ENCODE measurements around the gene SLAMF9. TPM values are rescaled to one million over a fixed set of nuclear protein-coding genes. Genes with fewer than 3 reads are reported as not detected.

SLAMF9 gene
- total RNA-seq, 1 experiment from 2014 or later, result 0.94 TPM

GRCh38 chr1:159947942-159948341, 6.1 kb downstream of the SLAMF9 start:
- Histone ChIP-seq H3K36me3 (ENCODE audit: low read depth) (no peaks in the 10 kb centered on the region), H3K4me1 (replicated peaks; ENCODE audit: insufficient read depth) (peaks cover 40% of the 10 kb centered on the region), H3K27me3 (ENCODE audit: insufficient read depth, low read depth) (no peaks in the 10 kb centered on the region), H3K27ac (no peak overlapping the region), H3K79me2 (ENCODE audit: low read depth) (peaks cover 18% of the 10 kb centered on the region; the same call in 1 of the 2 replicates), H4K20me1 (ENCODE audit: insufficient read depth) (no peaks in the 10 kb centered on the region), H3F3A (ENCODE audit: insufficient read depth, low read depth) (no peaks in the 10 kb centered on the region; the same call in none of the 2 replicates), H3K4me3 (no peak overlapping the region), H3K9me3 (ENCODE audit: insufficient read depth, low read depth) (no peaks in the 10 kb centered on the region), H2AFZ (no peak overlapping the region), H3K4me2 (no peak overlapping the region), H3K9me2 (ENCODE audit: insufficient read depth) (no peaks in the 10 kb centered on the region)
- DNase-seq, result no peak
- ChIA-PET CTCF (no interaction called here), POLR2A (ENCODE audit: unreplicated experiment) (no interaction called here)
- intact Hi-C loops (cut with micrococcal nuclease; ENCODE audit: unreplicated experiment), result loop anchor here (5.0 kb wide), 1 partner anchor 166 kb away; the partner anchor contains the start of gene DUSP23
- no peak for TF ChIP-seq CTCF (conservative IDR thresholded peaks at IDR 0.05)
- TF ChIP-seq EZH2 (IDR thresholded peaks at IDR 0.05; ENCODE audit: low read depth), result no peak
- no TSS peak for BruUV-seq (replicated peaks)

- intact Hi-C loops (cut with micrococcal nuclease; ENCODE audit: unreplicated experiment), result loop anchor here (1.0 to 5.0 kb wide), 2 partner anchors 13 to 164 kb away; partner anchors contain the start of gene DUSP23
- peak overlapping the region; percentile 76; the same call in 1 of the 2 replicates for H3K4me3 ChIP-seq
- no peaks in the 10 kb centered on the region for H3K36me3 ChIP-seq (ENCODE audit: low read depth)
- peaks cover 40% of the 10 kb centered on the region for H3K4me1 ChIP-seq (replicated peaks; ENCODE audit: insufficient read depth)
- CTCF ChIA-PET, result interaction anchor here (0.7 to 1.9 kb wide), 3 partner anchors 13 to 60 kb away, joined by 3 to 20 read pairs (median 4); no protein-coding TSS in a partner anchor
- H3F3A ChIP-seq (ENCODE audit: insufficient read depth, low read depth), result no peaks in the 10 kb centered on the region; the same call in none of the 2 replicates
- TSS peak; percentile 81 for BruUV-seq (replicated peaks)
- no peak overlapping the region for H2AFZ ChIP-seq
- POLR2A ChIA-PET (ENCODE audit: unreplicated experiment), result interaction anchor here (0.6 to 1.0 kb wide), 5 partner anchors 15 to 93 kb away, joined by 4 to 8 read pairs (median 5); partner anchors contain the start of gene TAGLN2
- TF ChIP-seq EZH2 (IDR thresholded peaks at IDR 0.05; ENCODE audit: low read depth) (no peak), CTCF (conservative IDR thresholded peaks at IDR 0.05) (no peak)
- H3K27ac ChIP-seq, result peak overlapping the region; percentile 40; the same call in 1 of the 2 replicates
- H3K4me2 ChIP-seq, result peak overlapping the region; percentile 91
- no peaks in the 10 kb centered on the region for H3K9me3 ChIP-seq (ENCODE audit: insufficient read depth, low read depth)
- peaks cover 18% of the 10 kb centered on the region; the same call in 1 of the 2 replicates for H3K79me2 ChIP-seq (ENCODE audit: low read depth)
- no peaks in the 10 kb centered on the region for H3K27me3 ChIP-seq (ENCODE audit: insufficient read depth, low read depth)
- H4K20me1 ChIP-seq (ENCODE audit: insufficient read depth), result no peaks in the 10 kb centered on the region
- DNase-seq, result no peak
- no peaks in the 10 kb centered on the region for H3K9me2 ChIP-seq (ENCODE audit: insufficient read depth)
Observed at GRCh38 chr1:159946242-159947187, 7.5 kb downstream of the SLAMF9 start.

DNA sequence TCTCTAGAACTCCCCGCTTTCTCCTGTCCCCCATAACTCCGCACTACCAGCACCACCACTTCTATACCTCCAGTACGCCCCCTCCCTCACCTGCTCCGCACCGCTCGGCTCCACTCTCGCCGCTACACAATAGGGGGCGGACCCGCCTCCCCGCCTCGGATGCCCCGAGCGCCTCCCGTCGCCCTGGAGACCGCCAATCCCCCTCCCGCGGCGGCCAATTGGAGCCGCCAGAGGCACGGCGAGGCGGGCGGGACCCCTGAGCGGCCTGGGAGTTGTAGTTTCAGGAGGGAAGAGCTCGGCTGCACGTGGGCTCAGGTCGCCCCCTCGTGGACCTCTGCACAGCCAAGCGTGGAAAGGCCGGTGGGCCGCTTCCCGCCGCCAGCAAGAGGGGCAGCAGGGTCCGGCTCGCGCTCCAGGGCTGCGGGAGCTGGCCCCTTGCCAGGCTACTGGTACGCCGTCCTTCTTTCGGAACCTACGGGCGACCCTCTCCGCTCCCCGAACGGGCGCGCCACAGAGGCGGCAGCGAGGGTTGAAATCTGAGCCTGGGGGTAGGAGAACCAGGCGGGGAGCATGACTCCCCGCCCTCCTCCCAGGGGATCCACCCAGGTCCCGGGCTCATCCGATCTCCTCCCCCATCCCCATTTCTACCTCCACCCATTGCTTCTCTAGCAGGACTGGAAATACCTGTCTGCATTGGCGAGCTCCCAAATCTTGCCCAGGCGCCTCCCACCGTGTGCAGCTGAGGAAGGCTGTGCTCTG, 8.4 kb downstream of the SLAMF9 start, which contains the start of gene IGSF9:
IGSF9 (minus strand) TSS at position 131 of the 759 bp plus-strand sequence. CDS start 2,159 bp downstream, outside the sequence.
- CTCF ChIA-PET, result interaction anchor here (0.7 to 1.9 kb wide), 3 partner anchors 14 to 61 kb away, joined by 3 to 20 read pairs (median 4); no protein-coding TSS in a partner anchor
- Histone ChIP-seq H3K9me2 (ENCODE audit: insufficient read depth) (no peaks in the 10 kb centered on the region), H4K20me1 (ENCODE audit: insufficient read depth) (no peaks in the 10 kb centered on the region), H3K27me3 (ENCODE audit: insufficient read depth, low read depth) (no peaks in the 10 kb centered on the region), H3K27ac (peak within 1 kb of the TSS; percentile 53), H3K4me2 (peak within 1 kb of the TSS; percentile 91), H3K36me3 (ENCODE audit: low read depth) (no peaks in the 10 kb centered on the region), H3K79me2 (ENCODE audit: low read depth) (peaks cover 18% of the 10 kb centered on the region; the same call in 1 of the 2 replicates), H3F3A (ENCODE audit: insufficient read depth, low read depth) (no peaks in the 10 kb centered on the region; the same call in none of the 2 replicates), H2AFZ (peak within 1 kb of the TSS; percentile 79), H3K9me3 (ENCODE audit: insufficient read depth, low read depth) (no peaks in the 10 kb centered on the region), H3K4me1 (replicated peaks; ENCODE audit: insufficient read depth) (peaks cover 40% of the 10 kb centered on the region), H3K4me3 (peak within 1 kb of the TSS; percentile 76)
- TF ChIP-seq CTCF (conservative IDR thresholded peaks at IDR 0.05), result peak; percentile 61
- no peak for TF ChIP-seq EZH2 (IDR thresholded peaks at IDR 0.05; ENCODE audit: low read depth)
- no TSS peak for BruUV-seq (replicated peaks)
- POLR2A ChIA-PET (ENCODE audit: unreplicated experiment), result interaction anchor here (0.6 to 1.0 kb wide), 5 partner anchors 15 to 92 kb away, joined by 4 to 8 read pairs (median 5); partner anchors contain the start of gene TAGLN2
- peak; percentile 90 to 94 for DNase-seq
- intact Hi-C loops (cut with micrococcal nuclease; ENCODE audit: unreplicated experiment), result loop anchor here (1.0 to 5.0 kb wide), 4 partner anchors 14 to 163 kb away; partner anchors contain the start of genes DUSP23 and TAGLN2
